HG02588 (cell line): ENCODE results near the gene SIRT1.
"Not testable (repeated sequence)": the region's sequence is repeated elsewhere in the genome, so short reads cannot be mapped to it uniquely, and the experiment has no call there.

Source experiments
- ATAC-seq: cut with Tn5 transposase; IDR thresholded peaks from one replicate; pipeline ENCODE4 v1.9.1; 2021; ENCODE audit warnings: mild to moderate bottlenecking, moderate library complexity; ENCODE audit not compliant: unreplicated experiment

SIRT1 gene

DNA sequence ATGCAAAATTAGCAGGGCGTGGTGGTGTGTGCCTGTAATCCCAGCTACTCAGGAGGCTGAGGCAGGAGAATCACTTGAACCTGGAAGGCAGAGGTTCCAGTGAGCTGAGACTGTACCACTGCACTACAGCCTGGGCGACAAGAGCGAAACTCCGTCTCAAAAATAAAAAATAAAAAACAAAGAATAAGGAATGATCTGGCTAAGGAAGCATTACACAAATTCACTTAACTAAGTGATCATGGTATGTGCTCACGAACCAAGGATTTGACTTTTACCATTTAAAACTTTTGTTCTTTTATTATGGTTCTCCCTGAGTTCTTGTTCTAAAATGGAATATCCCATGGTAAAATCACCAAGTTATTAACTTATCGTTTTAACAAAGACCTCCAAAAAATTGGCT, 71.2 kb downstream of the SIRT1 start:
- no peak for ATAC-seq

DNA sequence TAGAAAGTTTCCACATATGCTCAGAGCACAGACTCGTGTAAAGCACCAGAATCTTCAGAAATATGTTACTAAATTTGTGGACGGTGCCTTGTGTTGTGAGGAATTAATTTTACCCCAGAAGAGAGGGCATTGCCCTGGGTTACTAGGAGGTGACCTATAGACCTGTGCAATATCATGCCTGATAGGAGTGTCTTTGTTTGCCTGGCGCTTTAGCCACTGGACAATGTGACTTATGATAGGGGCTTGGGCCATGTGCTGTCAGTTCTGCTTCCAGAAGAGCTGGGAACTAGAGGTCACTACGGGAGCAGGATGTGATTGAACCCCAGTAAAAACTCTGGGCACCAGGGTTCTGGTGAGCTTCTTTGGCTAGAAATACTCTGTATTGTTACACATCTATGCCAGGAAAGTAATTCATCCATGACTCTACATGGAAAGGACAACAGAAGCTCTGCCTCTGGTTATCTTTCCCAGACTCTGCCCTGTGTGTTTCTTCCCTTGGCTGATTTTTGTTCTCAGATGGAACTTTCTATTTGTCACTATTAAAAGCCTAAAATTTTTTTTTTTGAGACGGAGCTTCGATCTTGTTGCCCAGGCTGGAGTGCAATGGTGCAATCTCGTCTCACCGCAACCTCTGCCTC, 75.5 kb downstream of the SIRT1 start:
- no peak for ATAC-seq

DNA sequence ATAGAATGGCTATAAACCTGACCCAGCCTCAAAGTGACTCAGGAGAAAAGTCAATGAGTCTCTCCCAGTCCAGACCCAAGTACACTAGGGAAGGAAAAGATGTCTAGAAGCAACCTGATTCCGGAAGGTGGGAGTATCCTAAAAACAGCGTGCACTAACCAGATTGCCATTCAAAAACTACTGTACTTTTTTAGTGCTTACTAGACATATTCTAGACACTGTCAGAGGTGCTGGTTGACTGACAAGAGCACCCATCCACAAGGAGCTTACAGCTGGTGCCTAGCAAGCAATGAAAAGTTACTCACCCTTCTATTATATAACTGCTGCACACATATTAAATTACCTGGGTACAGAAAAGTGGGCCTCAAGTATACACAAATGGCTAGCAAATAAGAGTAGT, 81.0 kb downstream of the SIRT1 start:
- ATAC-seq: no peak

DNA sequence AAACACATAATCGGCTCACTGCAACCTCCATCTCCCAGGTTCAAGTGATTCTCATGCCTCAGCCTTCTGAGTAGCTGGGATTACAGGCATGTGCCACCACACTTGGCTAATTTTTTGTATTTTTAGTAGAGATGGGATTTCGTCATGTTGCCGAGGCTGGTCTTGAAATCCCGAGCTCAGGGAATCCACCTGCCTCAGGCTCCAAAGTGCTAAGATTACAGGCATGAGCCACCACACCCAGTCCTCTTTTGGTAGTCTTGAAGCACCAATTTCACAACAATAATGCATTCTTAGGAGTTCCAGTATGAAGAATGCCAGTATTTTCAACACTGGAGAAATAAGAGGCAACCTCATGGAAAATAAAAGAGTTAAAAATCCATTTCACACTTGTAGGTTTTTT, 81.6 kb downstream of the SIRT1 start:
- not testable (repeated sequence) for ATAC-seq
